OCI-LY3 (cell line): ENCODE measurements around the gene SAPCD2.

ENCODE experiments used
- CTCF ChIP-seq: fragments of 200-600, 300-600 bp; sonication (generic); IDR thresholded peaks from 2 replicates; pipeline ENCODE4 v1.5.1; 2014; ENCODE audit warnings: antibody characterized with exemption, low read length, low read depth
- EZH2phosphoT487 ChIP-seq: fragments of 200-600 bp; shearing (Covaris generic); IDR thresholded peaks from 2 replicates; pipeline ENCODE4 v1.6.1; 2018; ENCODE audit warnings: antibody characterized with exemption, mixed run types, low read depth

DNA sequence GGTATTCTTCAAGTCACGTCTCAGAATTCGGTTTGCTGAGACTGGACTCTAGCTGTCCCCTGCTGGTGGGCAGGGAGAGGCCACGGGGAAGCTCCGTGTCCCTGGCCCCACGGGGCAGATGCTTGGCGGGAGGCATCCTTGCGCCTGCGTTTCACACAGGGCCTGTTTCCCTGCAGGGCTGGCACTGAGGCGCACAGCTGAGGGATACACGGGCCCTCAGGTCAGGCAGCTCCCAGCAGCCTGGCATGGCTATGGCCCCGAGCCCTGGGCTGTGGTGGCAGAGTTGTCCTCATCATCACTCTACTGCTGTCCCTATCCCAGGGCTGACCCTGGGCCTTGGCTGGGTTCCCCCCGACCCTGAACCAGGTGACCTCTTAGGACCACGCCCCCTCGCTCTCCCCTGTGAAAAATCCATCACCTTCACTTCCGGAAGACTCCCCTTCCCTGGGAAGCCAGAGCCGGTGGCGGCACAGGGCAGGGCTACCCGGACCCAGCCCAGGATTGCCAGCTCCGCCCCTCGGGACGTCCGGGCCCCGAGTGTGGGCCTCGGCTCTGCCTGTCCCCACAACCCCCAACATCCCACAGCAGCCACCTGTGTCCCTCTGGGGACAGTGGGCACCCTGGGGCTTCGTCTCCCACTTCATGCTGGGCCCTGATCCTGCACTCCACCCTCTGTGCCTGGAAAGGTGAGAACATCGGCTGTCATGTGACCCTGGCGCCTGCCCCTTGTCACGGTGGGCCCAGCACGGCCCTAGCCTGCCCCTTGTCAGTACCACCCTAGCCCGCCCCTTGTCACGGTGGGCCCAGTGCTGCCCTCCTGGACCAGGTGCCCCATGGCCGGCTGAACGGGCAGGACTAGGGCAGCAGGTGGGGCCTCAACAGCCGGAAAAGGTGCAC lies 39.1 kb upstream of the SAPCD2 start:
- TF ChIP-seq CTCF: no peak
- no peak for TF ChIP-seq EZH2phosphoT487
